ENCODE data around the gene OBP2B.
"Not testable (repeated sequence)": the region's sequence is repeated elsewhere in the genome, so short reads cannot be mapped to it uniquely, and the experiment has no call there.

DNA sequence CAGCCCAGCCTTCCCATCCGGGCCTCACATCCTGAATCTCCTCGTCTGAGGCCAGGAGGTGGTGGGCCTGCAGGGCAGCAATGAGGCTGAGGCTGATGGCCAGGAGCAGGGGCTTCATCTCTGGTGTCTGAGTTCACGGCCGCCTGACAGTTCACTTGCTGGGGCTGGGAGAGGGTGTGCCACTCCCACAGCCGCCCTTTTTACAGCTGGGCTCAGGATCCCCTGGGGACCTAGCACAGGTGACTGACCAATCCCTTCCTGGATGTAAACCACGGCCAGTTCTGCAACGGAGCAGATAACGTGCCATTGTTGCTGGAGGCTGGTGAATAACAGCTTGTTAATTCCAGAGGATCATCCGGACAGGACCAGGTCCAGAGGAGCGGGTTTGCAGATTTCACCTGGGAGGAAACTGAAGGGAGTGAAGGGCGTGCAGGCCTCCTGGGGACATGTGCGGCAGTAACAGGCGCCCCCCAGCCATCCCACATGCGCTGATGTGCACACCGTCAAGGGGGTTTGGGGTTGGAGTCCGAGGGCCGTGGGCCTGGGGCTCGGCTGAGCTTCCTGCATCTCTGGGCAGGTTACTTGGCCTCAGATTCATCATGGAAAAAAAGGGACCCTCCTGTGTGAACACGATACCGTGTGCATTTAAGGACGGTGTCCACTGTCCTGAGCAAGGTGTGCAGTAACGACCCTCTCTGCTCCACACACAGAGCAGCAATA lies 19.6 kb upstream of the OBP2B start:
- TF ChIP-seq, protein P1, sequence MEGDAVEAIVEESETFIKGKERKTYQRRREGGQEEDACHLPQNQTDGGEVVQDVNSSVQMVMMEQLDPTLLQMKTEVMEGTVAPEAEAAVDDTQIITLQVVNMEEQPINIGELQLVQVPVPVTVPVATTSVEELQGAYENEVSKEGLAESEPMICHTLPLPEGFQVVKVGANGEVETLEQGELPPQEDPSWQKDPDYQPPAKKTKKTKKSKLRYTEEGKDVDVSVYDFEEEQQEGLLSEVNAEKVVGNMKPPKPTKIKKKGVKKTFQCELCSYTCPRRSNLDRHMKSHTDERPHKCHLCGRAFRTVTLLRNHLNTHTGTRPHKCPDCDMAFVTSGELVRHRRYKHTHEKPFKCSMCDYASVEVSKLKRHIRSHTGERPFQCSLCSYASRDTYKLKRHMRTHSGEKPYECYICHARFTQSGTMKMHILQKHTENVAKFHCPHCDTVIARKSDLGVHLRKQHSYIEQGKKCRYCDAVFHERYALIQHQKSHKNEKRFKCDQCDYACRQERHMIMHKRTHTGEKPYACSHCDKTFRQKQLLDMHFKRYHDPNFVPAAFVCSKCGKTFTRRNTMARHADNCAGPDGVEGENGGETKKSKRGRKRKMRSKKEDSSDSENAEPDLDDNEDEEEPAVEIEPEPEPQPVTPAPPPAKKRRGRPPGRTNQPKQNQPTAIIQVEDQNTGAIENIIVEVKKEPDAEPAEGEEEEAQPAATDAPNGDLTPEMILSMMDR (IDR thresholded peaks at IDR 0.05) = not testable (repeated sequence)
- not testable (repeated sequence) for TF ChIP-seq POLR2AphosphoS5 (IDR thresholded peaks at IDR 0.05)

All from sigmoid colon (tissue), 4 donors.